ENCODE results near the gene CLN3.

DNA sequence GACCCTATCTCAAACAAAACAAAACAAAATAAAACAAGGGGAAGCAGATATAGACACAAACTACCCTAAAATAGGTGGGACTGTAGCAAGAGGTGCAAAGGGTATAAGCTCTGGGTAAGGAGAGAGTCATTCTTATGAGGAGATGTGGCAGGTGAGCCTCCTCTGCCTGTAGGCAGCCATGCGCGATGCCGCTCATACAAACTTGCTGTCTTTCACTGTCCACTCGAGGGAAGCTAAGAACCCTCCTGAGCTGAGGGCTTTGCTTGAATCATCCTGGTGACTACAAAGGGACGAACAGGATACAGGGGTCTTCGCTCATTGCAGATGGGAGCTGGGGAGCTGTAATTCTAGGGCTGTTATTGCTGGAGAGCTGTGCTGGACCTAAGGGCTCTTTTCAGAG is 29.6 kb upstream of the CLN3 start:
- TF ChIP-seq EZH2 (IDR thresholded peaks at IDR 0.05) = no peak
- TF ChIP-seq, protein P1, sequence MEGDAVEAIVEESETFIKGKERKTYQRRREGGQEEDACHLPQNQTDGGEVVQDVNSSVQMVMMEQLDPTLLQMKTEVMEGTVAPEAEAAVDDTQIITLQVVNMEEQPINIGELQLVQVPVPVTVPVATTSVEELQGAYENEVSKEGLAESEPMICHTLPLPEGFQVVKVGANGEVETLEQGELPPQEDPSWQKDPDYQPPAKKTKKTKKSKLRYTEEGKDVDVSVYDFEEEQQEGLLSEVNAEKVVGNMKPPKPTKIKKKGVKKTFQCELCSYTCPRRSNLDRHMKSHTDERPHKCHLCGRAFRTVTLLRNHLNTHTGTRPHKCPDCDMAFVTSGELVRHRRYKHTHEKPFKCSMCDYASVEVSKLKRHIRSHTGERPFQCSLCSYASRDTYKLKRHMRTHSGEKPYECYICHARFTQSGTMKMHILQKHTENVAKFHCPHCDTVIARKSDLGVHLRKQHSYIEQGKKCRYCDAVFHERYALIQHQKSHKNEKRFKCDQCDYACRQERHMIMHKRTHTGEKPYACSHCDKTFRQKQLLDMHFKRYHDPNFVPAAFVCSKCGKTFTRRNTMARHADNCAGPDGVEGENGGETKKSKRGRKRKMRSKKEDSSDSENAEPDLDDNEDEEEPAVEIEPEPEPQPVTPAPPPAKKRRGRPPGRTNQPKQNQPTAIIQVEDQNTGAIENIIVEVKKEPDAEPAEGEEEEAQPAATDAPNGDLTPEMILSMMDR (IDR thresholded peaks at IDR 0.05) = no peak

Data from neural progenitor cell (in vitro differentiated cells).